DMS 273 treated with DMSO at 0.1 percent for 48 hours (cell line): ENCODE measurements around the gene NCF2.

ENCODE experiments used
- DNase-seq: peaks from one replicate; lab custom pipeline; 2025; lab: John Stamatoyannopoulos, UW

NCF2 gene

DNA sequence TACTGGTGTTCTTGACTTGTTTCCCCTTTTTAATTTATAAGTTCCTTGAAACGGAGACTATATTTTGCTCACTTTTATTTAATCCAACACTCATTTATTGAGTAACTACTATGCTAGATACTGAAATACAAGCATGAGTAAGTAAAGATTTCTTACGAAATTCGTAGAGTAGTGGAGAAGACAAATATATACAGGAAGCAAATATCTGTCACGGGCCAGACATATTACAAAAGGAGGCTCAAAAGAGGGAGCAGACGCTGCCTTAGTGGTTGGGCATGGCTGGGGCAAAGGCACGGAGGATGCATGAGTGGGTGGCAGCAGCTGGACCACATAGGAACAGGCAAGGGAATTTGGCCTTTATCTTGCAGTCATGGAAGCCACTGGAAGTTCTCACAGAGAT is 6.8 kb downstream of the NCF2 start:
- DNase-seq: no peak

DNA sequence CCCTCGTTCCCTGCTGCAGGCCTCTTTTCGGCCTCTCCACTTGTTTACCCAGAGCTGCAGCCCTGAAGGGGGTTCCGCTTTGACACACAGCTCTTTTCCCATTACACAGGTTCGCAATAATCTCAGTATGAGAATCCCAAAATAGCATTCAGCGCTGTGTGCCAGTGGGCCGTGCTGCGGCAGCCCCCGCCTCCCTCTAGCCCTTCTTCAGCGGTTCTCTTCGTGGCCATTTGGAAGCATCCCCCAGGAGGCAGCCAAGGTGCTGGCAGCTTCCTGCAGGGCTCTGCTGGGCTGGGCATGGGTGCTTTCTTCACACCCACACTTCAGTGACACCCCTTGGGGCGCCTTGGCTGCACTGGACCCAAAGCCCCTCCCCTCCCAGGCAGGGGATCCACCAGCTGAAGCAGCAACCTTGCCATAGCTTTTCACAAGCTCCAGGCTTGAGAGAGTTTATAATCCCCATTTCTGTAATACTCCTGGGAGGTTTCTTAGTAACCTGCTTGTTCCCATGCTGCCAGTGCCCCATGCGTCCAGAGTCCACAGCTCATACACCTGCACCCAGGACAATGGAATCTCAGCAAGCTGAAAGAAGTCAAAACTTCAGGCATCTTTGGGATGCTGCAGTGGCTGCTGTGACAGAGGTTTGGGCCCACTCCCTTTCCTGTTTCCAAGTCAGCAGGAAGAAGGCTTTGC is 8.1 kb downstream of the NCF2 start:
- DNase-seq: no peak

DNA sequence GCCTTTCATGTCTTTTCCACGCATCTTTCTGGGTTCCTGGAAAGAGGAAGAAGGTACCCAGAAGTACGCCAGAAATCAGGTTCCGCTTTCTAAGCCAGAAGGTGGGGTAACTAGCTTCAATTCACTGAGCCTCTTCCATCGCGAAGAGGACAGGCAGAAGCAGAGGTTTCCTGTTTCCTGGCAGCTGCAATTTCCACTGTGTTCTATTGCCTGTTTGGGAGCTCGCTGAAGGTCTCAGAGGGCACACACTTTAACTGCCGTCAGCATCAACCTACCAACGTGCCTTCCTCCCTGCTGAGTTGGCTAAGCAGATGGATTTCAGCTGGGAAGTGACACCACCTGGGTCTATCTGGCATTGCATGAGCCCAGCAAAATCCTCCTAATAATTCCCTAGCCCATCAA is 10.0 kb downstream of the NCF2 start:
- peak; percentile 38 for DNase-seq

- DNase-seq: no peak
Observed at GRCh38 chr1:183578856-183579255, 11.4 kb downstream of the NCF2 start.

DNA sequence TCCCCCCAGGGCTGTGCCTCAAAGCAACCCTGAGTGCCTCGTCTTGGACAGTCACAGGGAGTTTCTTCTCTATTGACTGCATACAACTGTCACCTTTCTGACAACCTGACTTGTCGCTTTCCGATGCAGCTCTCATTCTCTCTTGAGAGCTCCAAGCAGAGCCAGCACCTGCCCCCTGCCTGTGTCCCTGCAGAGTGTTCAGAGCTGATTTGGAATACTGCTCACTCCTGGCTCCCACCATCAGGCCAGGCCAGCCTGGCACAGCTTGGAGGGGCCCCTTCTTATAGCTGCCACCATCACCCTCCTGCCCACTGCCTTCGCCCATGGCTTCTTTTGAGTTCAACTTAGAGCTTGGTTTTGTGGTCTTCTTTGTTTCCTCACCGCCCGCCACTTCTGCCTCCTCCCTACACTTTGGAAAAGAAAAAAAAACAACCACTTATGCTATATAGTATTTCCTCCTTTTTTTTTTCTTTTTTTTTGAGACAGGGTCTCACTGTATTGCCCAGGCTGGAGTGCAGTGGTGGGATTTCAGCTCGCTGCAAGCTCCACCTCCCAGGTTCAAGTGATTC is 12.3 kb downstream of the NCF2 start:
- no peak for DNase-seq

GRCh38 chr1:183576537-183576936 is 13.7 kb downstream of the NCF2 start:
- no peak for DNase-seq

DNA sequence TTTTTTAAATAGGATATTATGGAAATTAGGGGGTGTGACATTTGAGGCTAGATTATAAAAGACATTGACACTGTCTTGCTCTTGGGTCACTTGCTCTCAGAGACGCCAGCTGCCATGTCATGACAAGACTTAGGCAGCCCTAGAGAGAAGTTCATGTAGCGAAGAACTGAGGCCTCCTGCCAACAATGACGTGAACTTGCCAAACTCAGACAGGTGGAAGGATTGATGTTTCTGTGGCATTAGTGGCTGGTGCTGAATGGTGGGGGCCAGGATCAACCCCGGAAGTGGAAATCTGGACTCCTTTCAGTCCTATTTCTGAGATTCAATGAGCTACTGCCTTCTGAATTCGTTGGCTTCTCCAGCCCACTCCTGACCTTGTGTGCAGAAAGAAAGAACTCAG is 14.7 kb downstream of the NCF2 start:
- DNase-seq: no peak

DNA sequence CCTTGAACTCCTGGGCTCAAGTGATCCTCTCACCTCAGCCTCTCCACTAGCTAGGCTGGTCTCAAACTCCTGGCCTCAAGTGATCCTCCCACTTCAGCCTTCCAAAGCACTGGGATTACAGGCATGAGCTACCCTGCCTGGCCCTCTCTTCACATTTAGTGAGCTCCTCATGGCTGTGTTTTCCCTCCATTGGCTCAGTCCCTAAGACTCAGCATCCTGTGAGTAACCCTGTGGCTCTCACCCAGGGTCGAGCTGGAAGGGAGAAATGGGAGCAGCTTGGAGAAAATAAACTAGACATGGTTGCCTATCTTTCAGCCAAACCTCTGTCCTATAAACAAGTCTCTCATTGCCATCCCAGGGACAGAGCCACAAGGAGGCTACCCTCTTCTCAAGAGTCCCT is 17.5 kb downstream of the NCF2 start:
- no peak for DNase-seq

DNA sequence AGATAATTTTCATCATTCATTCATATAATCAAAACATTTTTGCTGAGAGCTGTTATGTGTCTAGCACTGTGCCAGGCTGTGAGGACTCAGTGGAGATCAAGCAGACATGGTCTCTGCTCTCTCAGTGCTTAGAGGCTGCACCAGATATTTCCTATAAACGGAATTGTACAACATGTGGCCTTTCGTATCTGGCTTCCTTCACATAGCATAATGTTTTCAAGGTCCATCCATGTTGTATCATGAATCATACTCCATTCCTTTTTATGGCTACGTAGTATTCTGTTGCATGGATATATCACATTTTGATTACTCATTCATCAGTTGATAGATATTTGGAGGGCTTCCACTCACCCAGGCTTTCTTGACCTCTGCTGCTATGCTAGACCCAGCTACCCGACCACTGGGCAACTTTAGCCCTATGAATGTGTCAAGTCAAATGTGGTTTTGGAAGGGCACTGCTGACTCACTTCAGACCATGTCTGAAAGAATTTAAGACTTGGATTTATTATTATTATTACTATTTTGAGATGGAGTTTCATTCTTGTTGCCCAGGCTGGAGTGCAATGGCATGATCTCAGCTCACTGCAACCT is 18.5 kb downstream of the NCF2 start:
- DNase-seq: no peak

DNA sequence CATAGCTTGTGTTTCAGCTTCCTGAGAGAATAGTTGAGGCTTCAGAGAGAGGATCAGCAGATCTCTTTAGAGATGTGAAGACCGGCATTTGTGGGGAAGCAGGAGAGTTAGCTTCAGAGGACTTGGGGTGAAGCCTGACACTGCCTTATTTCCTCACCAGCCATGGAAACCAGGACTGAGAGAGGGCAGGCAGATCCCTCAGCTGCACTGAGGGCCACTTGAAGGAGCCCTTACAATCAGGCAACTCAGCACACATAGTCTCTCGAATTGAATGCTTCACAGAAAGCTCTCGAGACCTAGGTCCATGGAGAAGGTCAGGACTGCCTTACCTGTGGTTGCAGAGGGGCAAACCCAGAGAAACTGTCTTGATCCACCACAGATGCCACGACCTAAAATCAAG is 19.8 kb downstream of the NCF2 start:
- DNase-seq: no peak

DNA sequence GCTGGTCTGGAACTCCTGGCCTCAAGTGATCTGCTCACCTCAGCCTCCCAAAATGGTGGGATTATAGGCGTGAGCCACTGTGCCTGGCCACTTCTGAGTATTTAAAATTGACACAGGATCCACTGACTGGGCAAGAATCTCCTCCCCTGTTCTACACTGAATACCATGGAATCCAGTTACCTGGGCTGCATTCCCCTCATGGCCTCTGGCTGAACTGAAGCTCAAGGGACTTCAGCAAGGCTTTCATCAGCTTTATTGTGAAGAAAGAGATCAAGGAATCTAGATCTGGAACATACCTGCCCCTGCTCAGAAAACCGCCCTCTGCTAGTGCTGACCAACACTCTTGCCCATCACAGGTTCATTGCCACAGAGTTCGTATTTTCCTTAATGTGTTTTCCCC is 20.5 kb downstream of the NCF2 start:
- no peak for DNase-seq

GRCh38 chr1:183569141-183569540 is 21.1 kb downstream of the NCF2 start:
- no peak for DNase-seq

DNA sequence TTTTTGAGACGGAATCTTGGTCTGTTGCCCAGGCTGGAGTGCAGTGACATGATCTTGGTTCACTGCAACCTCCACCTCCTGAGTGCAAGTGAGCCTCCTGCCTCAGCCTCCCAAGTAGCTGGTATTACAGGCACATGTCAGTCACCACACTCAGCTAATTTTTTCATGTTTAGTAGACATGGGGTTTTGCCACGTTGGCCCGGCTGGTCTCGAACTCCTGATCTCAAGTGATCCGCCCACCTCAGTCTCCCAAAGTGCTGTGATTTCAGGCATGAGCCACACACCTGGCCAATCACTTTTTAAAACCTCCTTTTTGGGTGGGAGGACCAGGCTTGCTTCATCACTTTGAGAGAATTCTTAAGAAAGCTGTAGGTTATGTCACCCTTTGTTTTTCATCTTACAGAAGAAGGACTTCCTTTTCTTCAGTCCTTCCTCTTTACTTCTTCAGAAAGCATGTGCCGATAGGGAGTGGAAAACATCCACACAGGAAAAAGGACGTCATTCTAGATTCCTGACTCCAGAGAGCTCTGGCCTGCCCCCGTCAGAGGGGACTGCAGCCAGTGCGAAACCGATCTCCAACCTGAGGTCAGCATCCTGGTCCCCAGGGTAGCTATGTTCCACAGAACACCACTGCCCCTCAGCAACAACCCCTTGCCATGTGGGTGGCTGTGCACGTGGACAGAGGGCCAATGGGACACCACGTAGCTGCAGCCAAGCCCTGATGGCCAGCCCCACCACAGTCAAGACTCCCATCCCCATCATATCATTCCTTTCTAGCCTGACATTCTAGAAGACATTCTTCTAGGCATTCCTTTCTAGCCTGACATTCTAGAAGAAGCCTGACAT is 21.9 kb downstream of the NCF2 start:
- DNase-seq: no peak

- no peak for DNase-seq
Observed at GRCh38 chr1:183567584-183567983, 22.7 kb downstream of the NCF2 start.

GRCh38 chr1:183566026-183566425 is 24.2 kb downstream of the NCF2 start:
- DNase-seq: no peak

DNA sequence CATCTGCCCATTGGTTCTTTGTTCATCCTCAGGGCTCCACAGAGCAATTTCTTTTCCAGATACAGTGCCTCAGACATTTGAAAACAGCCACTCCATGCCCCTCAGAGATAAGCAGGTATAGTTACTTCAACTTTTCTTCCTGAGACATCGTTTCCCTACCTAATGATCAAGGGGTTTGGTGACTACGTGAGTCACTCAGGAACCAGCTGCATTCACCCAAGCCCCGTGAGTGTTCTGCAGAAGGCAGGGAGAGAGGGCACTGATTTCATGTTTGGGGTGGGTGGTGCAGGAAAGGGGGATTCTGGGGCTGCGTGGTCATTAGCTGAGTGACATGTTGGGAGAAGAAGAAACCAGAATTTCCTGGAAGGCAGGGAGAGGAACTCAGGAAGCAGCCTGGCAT is 25.0 kb downstream of the NCF2 start:
- no peak for DNase-seq

DNA sequence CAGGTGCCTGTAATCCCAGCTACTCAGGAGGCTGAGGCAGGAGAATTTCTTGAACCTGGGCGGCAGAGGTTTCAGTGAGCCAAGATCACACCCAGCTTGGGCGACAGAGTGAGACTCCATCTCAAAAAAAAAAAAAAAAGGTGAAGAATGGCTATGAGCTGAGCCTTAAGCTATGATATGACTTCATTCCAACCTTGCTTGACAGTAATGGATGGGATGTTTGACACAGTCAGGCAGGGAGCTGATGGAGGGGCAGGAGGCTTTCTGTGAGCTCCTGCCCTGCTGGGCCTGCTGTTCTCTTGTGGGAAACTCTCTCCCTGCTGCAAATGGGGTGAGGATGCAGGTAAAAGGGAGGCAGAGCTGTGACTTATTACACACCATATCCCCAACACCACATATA is 27.6 kb downstream of the NCF2 start:
- DNase-seq: no peak

DNA sequence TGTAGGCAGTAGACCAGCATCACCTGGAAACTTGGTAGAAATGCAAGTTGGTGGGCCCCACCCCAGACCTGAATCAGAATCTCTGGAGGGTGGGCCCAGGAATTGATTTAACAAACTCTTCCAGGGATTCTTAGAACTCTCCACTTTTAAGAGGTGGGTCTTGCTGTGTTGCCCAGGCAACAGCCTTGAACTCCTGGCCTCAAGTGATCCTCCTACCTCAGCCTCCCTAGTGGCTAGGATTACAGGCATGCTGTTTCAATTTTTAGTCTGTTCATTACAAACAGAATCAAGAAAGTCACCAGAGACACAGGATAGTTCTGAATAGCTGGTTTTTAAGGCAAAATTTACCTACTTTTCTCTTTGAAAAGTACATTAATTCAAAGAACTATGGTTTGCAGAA is 31.2 kb downstream of the NCF2 start:
- no peak for DNase-seq

GRCh38 chr1:183554577-183554976 is 35.7 kb downstream of the NCF2 start:
- no peak for DNase-seq

DNA sequence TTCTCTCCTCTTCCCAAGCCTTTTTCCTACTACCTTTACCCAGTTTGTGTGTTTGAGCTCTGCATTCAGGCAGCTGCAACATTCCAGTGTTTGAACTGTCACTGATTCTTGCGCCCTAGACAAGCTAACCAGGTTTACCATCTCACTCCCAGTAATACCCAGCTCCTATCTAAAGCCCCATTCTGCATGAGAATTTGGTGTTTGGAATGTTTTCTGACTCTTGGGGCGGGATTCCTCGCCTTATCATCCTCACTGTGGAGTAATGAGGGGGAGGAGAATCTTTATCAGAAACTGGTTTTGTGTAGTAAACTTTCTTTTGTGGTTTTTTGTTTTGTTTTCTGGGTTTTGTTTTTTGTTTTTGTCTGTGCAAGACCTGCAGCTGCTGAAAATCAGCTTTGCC is 36.5 kb downstream of the NCF2 start:
- DNase-seq: no peak

- no peak for DNase-seq
Observed at GRCh38 chr1:183553331-183553730, 36.9 kb downstream of the NCF2 start.

DNA sequence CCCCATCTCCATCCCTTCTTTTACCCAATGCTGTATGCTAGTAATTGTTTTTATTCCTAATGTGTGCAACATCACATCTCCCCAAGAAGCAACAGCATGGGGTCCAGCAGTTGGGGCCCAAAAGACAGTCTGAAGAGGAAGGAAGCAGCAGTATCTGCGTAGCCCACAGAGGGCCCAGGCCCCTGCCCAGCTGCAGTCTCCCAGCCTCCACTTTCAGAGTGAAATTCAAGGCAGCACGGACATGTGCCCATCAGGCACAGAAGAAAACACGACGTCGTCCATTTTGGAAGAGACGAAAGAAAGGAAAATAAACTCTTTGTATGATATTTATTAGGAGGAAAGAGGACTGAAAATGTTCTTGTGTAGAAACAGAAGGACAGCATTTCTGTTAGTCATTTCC is 37.4 kb downstream of the NCF2 start:
- no peak for DNase-seq

- no peak for DNase-seq
Observed at GRCh38 chr1:183552441-183552840, 37.8 kb downstream of the NCF2 start.
